Fibroblast of gingiva (primary cell): ENCODE measurements around the gene NAV2.

Source experiments
- DNase-seq: peaks from one replicate; pipeline ENCODE4 v3.0.0-alpha.2; 2011; ENCODE audit warnings: low read depth

Gene NAV2

DNA sequence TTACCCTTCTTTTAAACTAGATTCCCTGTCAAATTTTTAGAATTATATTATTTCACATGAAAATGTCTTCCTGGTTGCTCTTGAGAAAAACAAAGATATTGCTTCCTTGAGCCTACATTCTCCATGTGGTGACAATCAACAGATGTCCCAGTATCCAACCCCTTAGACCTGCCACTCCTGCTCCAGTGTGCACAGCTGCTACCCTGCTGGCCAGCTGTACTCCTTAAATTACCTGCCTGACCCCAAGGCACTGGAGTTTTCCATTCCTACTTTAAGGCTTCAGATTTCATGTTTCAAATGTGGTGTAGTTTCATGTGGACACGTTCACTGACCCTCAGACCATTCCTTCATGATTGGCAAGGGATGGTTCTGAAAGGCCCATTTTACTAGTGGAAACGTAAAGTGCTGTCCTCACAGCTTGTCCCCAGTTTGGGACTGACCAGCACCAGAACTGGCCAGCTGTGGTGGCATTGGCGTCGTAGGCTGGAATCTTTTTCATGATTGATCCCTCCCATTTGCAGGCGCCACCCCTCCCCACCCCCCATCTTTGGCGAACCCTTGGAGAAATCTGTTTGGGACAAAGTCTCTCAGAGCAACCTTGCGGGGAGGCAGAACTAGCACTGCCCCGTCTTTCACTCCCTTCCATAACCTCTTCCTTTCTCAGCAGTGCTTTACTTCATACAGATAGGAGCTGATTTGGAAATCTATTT is 324.1 kb downstream of the NAV2 start:
- no peak for DNase-seq

DNA sequence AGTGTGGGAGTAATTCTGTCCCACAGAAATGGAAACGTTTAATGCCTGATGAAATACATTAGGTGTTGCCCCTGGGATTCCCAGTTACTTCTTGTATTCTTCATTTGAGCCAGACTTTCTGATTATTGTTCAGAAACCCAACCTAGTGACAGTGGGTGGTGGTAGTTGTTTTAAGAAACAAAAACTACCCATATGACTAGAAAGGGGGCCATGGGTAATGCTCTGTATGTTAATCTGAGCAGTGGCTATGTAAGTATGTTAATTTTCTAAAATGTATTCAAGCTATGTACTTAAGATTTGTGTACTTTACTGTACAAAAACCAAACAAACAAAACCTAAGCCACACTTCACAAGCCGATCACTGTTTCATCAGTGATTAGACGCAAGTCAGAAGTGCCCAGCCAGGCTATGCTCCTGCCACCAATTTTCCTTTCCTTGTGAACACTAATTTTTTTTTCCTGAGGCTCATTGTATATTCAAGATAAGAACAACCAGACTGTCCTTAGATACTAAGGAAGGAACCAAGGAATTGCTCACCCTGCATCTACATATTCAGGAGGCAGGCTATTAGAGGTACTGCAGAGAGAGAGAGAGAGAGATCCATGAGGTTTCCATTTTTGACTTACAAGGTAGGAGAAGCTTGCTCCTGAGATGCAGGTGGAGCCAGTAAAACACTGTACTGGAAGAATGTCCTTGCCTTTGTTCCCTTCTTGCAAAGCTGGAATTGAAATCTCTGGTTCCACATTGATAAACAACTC is 324.9 kb downstream of the NAV2 start:
- DNase-seq: no peak

DNA sequence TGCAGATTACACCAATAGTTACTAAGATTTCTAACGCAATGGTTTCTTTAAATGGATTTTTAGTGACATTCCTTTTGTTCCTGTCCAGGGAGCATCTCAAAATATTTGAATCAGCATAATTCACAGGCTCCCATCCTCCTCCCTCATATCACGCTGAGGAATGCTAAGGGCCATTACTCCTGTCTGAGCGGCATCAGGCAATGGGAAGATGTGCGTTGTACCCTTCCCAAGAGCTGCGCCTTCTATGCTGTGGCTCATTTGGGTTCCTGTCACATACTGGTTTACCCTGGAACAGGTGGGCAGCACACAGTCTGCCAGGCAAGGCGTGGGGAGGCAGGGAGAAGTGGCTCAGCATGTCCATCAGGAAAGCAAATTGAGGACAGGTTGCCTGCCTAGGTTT is 325.8 kb downstream of the NAV2 start:
- no peak for DNase-seq

DNA sequence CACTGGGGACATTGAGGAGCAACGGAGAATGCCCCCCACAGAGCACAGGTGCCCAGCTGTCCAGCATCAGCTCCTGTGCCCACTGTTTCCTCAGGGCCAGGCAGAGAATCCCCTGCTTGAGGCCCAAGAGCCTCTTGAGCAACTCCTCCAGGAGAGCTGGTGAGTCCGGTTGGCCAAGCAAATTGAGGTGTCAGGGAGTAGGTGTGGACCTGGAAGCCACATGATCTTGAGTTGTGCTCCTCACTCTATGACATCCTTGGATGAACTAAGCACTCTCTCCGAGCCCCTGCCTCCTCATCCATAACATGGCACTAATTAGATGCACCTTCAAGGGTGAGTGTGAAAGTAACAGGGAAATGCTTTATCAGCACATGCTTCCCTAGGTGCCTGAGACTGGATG is 326.3 kb downstream of the NAV2 start:
- DNase-seq: no peak

DNA sequence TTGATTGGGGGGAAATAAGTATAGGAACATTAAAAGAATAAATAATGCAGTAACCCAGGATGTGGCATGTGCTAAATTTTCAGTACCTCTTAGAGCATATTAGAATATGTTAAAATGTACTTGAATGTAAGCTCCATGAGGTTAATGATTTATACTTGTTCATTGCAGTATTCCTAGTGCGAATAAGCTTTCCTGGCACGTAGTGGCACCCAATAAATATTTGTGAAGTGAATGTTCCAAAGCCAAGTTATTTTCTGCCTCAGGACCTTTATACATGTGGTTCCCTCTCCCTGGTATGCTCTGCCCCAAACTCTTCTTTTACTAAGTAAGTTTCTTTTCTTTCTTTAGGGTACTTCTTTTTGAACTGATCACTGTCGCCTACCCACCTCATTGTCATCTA is 328.9 kb downstream of the NAV2 start:
- no peak for DNase-seq

DNA sequence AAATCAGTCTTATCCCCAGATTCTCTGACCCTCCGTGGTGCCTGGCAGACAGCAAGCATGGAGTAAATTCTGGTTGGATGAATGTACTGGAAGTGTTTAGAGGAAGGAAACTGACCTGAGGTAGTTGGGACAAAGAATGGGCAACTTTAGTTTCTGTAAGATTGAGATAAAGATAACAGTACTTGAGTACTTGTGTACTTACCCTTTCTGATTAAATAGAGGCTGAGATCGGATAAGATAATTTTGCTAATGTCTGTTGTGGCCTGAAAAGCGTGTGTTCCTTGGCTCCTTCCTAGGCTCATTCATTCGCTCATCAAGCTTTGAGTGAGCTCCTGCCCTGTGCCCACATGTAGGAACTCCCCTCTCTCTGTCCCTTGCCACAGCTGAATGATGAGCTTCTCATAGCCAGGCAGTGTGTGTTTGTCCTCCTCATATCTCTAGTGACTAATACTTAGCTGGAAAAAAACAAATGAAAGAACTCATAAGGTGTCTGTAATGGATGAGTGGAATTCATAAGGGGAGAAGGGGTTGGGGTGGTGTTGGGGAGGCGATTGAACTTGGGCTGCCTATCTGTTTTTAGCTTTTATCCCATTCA is 329.5 kb downstream of the NAV2 start:
- DNase-seq: no peak

DNA sequence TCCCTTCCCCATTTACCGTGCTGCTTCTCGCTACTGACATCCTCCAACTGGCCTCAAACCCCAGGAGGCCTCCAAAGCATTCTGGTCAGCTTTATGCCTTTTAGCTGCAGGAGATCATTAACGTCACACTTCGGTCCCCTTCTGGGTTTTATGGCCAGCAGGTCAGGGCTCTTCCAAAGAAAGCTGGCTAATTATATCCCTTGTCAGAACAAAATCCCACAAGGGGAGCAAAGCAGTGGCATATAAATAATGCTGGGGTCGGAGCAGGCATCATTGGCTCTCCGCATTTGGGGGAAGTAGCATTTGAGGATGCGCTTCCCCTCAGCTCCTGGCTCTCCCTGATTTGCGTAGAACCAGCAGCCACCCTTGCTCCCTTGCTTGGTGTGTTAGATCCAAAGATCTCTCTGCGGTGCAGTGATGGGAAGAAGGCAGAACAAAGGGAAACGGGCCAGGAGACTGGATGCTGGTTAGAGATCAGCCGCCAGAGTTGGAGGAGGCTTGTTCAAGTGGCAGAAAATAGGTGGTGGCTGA is 330.2 kb downstream of the NAV2 start:
- DNase-seq: no peak

DNA sequence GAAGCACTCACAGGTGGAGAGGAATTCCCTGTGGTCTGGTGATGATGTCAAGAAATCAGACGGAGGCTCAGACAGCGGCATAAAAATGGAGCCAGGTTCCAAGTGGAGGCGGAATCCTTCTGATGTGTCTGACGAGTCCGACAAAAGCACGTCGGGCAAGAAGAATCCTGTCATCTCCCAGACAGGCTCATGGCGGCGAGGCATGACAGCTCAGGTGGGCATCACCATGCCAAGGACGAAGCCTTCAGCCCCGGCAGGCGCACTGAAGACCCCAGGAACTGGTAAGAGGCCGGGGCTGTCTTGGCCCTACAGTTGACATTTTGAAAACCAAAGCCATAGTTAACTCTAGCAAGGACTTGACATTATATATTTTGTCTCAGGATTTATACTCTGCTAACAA is 331.4 kb downstream of the NAV2 start:
- DNase-seq: no peak

DNA sequence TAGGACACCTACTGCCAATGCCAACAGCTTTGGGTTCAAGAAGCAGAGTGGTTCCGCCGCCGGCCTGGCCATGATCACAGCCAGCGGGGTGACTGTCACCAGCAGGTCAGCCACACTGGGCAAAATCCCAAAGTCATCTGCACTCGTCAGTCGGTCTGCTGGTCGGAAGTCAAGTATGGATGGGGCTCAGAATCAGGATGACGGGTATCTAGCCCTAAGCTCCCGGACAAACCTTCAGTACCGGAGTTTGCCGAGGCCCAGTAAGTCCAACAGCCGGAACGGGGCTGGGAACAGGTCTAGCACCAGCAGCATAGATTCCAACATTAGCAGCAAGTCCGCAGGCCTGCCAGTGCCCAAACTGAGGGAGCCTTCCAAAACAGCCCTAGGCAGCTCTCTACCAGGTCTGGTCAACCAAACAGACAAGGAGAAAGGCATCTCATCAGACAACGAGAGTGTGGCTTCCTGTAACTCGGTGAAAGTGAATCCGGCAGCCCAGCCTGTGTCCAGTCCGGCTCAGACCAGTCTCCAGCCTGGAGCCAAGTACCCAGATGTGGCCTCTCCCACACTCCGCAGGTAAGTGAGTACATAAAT is 332.6 kb downstream of the NAV2 start:
- DNase-seq: no peak

DNA sequence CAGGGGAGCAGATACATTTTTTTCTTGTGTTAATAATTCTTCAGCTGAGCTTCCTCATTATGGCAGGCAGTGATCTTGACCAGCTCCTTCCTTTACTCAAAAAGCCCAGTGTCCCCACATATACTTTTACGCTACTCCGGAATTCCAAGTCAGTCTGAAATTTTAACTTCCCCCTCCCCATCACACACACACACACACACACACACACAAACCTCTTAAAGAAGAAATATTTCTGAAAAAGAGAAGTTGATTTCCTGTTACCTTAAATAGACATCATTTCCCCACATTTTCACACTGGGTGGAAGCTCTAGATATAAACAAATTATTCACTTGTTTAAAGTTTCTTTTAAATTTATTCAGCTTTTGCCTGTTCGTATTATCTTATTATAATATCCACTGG is 333.8 kb downstream of the NAV2 start:
- no peak for DNase-seq

DNA sequence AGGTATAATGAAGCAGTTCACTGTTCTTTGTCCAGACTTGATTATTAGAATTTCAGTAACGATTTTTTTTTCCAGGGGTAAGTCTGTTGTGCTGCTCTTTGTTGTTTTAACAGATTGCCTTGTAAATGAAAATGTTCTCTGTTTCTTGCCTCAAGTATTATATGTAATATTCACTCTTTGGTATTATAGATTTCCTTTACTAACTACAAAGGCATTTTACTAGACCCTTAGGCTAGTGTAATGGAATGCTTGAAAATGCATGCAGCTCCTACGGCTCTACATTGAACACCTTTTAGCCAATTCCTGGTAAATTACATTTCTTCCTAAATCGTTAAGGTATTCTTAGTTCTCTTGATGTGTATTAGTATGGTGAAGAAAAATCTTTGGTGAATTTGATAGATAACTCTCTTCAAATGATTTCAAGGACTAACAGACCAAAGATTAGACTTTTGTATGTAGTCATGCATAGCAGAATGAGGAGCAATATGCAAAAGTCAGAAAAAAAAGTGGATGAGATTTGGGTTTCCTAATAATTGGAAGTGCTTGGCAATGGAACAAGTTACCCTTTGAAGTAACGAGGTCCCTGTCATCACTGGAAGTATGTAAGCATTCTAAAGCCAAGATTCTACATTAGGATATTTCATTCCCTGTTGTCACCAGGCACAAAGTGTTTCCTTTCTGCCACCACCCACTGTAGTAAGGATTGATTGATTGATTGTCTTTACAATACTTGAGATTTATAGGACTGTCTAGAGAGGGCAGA is 334.6 kb downstream of the NAV2 start:
- DNase-seq: no peak

DNA sequence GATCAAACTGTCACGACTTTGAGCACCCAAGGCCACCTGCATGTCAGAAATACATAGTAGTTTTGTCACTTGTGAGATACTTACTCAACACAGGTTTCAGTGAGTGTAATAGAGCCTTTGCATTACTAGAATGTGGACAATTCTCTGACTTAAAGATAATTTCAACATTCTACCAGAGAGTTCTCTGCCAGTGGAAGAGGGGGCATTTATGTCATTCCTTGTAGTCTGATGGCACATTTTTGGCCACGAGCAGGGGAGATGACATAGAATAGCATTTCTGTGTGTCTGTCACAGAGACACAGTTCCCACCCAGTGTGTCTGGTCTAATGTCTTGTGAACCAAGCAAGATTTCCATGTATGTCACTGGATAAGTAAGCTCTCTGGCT is 335.1 kb downstream of the NAV2 start:
- no peak for DNase-seq

DNA sequence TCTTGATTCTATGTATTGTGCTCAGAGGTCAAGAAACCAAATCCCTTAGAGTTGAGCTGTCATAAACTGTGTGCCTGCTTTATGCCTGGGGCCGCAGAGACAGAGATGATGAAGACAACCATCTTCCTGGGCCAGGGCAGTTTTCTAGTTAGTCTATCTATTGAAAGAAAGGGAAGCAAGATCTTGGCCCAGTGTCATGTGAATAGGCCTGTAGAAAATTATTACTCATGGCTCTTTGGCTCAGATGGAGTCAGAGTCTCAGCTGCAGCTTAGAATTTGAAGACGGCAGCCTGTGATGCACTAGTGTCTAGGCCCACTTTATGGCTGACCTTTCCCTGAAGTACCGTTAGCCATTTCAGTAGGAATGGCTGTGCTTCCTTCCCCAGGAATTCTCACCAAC is 335.6 kb downstream of the NAV2 start:
- no peak for DNase-seq

DNA sequence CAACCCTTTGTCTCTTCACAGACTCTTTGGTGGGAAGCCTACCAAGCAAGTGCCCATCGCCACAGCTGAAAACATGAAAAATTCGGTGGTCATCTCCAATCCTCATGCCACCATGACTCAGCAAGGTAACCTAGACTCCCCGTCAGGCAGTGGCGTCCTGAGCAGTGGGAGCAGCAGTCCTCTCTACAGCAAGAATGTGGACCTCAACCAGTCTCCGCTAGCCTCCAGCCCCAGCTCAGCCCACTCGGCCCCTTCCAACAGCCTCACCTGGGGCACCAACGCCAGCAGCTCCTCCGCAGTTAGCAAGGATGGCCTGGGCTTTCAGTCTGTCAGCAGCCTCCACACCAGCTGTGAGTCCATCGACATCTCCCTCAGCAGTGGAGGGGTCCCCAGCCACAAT is 336.1 kb downstream of the NAV2 start:
- DNase-seq: no peak

DNA sequence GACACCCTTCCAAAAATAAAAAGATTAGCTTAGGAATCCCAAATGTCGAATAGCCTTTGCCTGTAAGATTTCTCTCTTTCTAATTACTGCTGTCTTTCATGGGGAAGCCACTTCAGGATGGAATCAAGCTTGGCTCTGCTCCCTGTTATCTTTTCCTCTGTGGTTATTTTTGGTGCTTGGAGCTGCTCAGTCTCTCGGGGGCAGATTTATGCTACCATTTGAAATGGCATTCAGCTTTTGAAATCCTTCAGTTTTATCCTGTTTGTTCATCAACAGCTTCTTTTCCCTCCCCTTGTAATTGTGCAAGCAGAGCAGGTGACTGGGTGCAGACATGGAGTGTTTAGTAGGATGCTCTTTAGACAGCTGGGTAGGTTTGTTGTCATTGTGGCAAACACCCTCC is 336.6 kb downstream of the NAV2 start:
- DNase-seq: no peak

DNA sequence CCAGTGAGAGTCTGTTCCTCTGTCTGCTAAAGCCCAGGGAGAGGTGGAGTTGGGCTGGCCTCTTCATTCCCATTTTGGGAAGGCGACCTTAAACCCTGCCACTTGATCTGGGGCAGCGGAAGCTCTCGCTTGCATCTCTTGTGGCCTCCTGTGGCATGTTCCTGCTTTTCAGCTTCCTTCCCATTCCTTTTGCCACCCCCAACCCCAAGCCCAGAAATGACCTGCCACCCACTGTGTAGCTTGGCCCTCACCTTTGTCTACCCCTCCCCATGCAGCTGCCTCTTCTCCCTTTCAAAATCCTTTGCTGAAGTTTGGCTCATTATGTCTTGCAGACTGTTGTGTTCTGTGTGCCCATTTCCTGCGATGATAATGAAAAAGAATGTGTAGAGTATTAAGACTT is 337.4 kb downstream of the NAV2 start:
- DNase-seq: no peak

DNA sequence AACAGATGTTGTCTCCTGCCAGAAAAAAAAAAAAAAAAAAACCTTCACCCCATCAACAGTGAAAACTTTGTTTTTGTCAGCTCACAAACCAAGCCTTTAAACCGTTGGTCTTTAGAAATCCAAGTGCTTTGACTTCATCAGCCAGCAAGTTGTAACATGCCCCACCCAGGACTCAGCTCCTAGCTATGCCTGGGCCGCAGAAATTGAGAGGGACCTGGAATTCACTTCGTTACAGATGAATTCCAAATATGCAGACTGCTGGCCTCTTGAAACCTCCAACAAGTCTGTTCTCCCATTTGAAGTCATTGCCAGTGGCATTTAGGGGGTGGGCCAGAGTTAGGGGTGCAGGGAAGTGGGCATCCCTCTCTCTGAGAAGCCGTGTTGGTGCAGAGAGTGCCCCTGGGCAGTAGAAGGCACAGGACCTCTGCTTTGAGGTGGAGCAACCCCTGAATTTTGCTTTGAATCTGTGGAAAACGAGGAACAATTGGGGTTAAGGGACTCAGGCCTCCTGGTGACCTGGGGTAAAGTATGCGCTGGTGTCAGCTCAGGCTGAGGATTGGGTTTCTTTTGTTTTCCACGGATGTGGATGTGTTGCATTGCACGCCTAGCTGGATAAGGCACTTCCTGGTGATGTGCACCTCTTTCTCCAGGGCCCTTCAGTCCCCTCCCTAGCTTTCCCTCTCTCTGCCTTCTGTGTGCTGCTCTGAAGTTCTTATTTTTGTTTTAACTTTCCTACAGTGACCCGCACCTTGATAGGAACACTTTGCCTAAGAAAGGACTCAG is 338.1 kb downstream of the NAV2 start:
- no peak for DNase-seq

DNA sequence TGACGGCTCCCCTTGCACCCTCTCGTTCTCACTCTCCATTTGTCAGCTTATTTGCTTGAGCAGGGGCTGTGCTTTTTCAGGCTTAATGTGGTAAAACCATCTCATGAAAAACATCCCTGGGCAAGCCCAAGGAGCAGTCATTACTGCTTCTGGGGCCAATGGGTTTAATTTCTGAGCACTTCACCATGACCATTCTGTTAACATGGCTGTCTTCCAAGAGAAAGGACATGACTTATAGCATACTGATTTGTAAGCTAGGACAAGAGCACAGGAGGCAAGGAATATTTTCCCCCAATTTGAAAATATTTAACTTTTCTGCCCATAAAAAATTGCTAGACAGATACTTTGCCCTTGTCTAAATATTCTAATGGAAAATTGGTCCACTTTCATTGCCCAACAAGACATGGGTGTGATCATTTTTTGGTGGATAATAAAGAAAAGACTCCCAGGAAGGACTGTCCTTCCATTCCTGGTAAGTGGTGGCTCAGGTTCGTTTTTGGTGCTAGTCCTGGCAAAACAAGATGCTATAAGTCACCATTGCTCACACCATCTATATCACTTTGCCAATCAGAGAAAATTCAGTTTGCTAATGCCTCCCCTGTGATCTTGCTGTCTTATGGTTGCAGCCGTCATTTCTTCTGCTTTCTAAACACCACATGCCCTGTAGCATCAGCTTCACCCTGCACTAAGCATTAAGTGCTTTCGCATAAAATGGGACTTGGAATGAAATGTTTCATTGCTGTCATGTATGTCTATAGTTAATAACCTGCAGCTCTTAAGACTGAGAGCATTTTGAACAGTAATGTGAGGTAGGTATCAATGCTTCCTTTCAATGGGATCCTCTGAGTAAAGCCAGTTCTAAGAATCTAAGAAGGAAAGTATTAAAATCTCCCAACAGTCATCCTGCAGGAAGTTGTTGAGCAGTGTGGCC is 339.1 kb downstream of the NAV2 start:
- no peak for DNase-seq

DNA sequence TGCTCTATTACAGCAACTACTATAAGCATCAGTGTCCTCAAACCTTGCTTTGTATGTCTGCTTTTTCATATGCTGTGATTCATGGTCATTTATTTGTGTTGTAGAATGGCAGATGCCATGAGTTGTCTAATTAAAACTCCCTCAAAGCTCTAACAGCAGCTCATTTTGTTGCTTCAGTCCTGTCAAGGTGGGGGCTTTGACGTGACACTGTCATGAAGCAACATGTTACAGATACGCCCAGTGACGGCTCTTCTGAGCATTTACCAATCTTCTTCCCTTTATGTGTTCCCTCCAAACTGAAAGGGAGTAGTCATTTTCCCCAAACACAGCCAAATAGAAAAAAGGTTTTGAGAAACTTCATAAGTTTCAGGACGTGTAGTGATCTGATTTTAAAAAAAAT is 340.9 kb downstream of the NAV2 start:
- DNase-seq: no peak

DNA sequence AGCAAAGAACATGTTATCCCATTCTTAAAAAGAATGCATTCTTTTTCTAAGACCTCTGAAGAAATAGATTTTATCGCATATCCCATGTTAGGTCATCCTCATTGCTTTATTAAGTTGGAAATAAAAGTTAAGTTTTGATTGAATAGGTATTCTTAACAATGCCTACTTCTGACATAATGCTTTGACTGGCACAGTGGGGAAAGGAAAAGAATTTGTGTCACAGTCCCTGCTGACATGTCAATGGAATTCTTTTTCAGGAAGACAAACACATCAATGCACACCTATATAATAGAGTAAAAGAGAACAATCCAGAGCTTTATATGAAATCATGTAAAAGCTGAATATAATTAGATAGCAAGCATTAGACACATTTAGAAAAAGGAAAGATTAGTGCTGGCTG is 341.9 kb downstream of the NAV2 start:
- DNase-seq: no peak
